GM19324 (cell line): ENCODE results near the gene CYP26B1.

Source experiments
- ATAC-seq: cut with Tn5 transposase; IDR thresholded peaks from one replicate; pipeline ENCODE4 v1.9.1; 2021; ENCODE audit warnings: mild to moderate bottlenecking, moderate library complexity; ENCODE audit not compliant: unreplicated experiment, low FRiP score

CYP26B1 gene

GRCh38 chr2:72113847-72114692 lies 33.6 kb downstream of the CYP26B1 start:
- ATAC-seq = no peak

DNA sequence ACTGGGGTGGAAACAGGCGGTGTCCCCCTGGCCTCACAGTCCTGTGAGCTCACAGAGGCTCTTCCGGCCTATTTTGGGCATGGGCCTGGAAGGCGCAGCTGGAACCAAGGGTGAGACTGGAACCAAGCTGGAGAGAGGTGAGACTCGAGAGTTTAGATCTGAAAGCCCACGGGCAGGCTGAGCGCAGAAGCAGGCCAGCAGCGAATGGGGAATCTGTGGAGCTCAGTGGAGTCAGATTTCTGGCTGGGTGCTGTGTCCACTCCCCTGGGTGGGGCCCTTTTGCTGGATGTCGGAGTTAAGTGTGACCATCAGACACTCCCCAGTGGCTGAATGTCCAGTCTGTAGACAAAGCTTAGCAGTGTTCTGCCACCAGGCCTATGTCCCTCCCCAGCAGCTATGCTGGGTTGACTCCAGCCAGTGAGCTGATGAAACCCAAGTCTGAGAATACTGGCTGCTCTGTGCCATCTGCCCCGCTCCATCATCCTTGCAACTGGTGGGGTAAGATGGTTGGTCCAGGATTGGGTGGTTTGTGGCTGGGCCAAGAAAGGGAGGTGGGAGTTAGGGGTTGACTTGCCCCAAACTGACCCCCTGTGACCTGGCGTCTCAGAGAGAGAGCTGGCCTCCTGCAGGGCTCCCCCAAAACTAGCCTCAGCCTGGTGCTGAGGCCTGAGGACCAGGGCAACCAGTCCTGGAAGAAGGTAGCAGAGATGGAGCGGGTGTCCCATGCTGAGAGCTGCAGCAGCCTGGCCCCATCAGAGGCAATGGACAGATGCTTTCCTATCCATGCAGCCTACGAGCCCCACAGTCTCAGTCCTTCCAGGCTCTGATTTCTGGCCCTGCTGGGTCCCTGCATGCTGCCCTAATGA lies 34.4 kb downstream of the CYP26B1 start:
- ATAC-seq = no peak

GRCh38 chr2:72112401-72112800 lies 35.3 kb downstream of the CYP26B1 start:
- no peak for ATAC-seq

DNA sequence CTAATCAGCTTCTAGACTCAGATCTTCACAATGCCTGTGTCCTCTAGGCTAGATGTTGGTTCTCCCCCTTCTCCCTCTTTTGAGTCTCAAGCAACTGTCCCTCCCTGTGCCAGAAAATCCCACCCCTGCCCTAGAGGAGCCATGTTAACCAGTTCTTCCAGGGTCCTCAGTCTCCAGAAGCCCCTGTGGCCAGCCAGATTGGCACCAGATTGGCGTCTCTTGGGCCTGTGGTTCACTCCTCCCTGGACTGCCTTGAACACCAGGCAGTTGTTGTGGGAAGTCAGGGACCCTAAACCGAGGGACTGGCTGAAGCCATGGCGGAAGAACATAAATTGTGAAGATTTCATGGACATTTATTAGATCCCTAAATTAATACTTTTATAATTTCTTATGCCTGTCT lies 36.6 kb downstream of the CYP26B1 start:
- no peak for ATAC-seq

DNA sequence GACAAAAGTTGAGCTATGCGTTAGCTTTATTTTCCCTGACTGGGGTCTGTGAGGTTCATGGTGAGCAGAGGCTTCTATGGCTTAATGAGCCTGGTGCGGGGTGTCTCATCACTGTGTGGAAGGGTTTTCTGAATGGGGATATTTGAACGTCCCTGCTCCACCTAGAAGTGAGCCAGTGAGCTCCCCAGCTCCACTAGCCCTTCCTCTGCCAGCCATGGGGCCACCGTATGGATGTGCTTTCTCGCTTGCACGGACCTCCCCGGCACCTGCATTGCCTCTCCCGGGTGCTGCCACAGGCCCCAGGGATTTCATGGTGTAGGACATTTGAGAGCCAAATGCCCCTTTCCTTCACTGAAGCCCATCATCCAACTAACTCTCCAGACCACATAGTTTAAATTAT lies 37.8 kb downstream of the CYP26B1 start:
- no peak for ATAC-seq

GRCh38 chr2:72109291-72109690 lies 38.4 kb downstream of the CYP26B1 start:
- ATAC-seq = no peak

DNA sequence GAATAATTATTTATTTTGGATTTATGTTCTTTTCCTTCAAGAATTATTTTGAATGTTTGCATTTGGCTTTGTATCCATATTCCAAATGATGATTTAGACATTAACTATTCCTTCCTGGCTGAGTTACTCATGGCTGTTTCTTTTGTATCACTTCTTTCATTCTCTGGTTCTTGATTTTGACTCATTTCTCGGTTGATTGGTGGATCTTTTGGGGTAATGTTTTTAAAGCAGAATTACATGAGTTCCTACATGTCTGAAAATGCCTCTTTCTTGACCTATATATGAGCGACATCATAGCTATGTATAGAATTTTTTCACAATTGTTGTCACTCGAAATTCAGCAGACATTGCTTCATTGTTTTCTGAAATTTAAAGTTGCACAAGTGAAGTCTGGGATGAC lies 39.5 kb downstream of the CYP26B1 start:
- ATAC-seq = no peak

DNA sequence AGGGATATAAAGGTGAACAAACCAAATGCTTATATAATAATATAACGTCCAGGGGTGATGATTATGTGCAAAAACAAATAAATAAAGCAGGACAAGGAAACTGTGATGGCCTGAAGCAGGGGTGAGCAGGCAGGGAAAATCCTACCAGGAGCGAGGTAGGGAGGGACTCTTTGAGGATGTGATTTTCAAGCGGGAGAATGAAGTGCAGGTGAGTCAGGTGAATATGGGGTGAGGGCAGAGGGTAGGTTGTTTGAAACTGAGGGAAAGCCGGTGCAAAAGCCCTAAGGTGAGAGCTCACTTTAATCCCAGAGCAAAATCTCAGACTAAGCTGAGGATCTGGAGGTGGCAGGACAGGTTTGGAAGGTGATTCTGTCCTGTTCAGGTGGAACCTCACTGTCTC lies 40.7 kb downstream of the CYP26B1 start:
- ATAC-seq = no peak

DNA sequence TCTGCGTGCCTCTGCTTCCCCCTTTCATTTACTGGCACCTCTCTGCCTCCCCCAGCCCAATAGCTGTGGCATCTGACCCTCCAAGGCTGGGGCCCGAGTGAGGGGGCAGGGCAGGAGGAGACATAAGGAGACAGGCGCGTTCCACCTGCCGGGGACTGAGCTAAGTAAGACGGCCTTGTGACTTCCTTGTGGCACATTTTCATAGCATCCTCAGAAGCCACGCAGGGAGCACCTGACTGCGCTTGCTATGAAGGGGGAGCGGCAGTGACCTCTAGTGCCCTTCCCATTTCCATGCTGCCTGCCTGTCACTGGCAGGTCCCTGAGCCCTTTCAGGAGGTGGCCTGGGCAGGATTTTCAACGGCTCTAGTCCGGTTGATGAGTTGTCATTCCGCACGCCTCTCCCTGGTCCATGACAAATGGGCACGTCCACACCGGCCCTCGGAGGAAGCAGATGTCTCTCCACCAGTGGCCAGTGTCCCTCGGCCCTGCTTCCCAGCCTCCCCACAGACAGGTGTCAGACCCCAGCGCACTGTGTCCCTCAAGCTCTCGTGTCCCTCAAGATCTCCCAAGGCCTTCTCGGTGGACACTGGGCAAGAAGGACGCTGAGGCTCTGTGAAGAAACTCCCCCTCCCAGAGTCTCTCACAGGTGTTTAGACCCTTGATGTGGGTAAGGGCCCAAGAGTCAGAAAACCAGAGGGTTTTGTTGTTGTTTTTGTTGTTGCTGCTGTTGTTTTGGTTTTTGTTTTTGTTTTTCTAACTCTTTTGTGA lies 42.7 kb downstream of the CYP26B1 start:
- ATAC-seq = no peak

- ATAC-seq = no peak
Measured at GRCh38 chr2:72103690-72104089, 44.0 kb downstream of the CYP26B1 start.

GRCh38 chr2:72103161-72103560 lies 44.5 kb downstream of the CYP26B1 start:
- ATAC-seq = no peak

DNA sequence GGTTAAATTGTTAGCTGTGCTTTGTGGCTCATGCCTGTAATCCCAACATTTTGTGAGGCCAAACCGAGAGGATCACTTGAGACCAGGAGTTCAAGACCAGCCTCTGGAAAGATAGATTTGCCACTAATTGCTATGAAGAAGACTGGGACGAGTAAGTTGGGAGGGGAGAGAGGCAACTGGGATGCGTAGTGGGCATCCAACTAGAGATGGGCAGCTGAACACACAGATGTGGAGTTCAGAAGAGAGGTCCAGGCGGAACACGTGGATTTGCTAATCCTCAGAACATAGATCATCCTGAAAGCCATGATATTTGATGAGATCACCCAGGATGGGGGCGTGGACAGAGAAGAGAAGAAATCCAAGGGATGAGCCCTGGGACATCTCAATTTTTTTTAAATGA lies 48.7 kb downstream of the CYP26B1 start:
- no peak for ATAC-seq

DNA sequence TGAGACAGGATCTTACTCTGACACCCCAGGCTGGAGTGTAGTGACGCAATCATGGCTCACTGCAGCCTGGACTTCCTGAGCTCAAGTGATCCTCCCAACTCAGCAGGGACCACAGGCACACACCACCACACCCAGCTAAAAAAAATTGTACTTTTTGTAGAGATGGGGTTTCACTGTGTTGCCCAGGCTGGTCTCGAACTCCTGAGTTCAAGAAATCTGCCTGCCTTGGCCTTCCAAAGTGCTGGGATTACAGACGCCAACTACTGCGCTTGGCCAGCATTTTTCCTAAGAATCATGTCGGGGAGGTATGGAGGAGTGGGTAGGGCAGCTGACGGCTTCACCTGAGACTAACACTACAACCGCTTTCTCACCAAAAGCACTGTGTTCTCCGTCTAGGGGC lies 50.4 kb downstream of the CYP26B1 start:
- ATAC-seq = no peak

GRCh38 chr2:72096181-72096580 lies 51.5 kb downstream of the CYP26B1 start:
- ATAC-seq = no peak

GRCh38 chr2:72095364-72095763 lies 52.3 kb downstream of the CYP26B1 start:
- no peak for ATAC-seq

- ATAC-seq = no peak
Measured at GRCh38 chr2:72094701-72095100, 53.0 kb downstream of the CYP26B1 start.

DNA sequence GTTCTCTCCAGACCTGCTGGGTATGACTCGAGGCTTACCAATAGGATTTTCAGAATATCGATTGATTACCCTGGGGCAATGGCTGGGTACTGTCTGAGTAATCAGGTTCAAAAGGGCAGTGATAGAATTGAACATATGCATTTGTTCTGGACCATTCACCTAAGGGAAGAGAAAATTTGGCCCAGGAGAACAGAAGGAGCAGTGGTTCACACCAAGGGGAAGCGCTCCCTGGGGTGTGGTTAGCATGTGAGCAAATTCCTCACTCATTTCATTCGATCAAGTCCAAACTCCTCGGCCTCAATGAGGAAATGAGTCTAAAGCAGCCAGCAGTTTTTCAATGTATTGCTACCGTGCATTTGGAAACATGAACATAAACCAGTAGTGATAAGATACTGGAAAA lies 55.6 kb downstream of the CYP26B1 start:
- ATAC-seq = no peak

DNA sequence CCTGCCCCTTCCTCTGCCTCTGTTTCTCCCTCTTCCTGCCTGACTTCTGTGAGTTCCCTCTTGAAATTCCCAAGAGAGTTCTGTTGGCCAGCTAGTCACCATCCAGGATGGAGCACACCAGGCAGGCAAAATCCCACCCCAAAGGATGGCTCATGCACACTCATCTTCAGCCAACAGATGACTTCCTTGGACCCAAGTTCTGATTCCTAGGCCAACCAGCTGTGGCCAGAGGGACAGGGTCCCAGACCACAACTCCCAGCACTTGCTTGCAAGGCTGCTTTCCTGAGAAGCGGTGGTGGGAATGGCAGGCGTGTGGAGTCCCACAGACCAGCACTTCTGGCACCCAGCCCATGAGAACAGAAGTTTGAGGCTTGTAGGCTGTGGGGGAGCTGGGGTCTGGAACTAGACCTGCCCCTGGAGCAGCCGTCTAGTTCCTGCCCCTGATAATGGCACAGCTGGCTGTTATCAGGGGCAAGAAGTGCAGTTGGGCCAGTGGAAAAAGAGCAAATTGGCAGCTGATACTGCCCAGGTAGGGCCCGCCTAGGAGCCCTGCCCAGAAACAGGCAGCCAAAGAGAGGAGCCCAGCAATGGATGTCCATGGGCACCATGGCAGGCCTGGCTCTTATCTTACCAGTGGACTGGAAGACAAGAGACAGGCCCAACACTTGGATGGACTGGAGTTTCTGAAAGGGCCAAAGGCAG lies 56.7 kb downstream of the CYP26B1 start:
- no peak for ATAC-seq

DNA sequence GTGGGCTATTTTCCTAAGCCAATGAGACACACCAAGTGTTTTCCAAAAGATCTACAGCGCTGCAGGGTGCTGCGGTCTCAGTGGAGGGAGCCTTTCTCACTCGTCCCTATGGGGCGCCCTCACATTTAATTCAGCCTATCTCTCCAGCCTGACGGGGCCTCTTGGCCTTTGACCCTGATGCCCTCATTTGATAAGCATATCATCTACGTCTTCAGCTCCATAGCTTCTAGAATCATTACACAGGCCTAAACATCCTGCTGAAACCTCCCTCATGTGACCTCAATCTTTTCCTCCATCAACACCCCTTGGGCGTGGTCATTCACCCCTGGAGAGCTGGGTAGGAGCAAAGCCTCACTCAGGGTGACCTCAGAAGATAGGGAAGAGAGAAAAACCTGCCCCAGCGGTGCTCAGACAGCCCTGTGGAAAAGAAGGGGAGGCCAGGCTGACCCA lies 57.4 kb downstream of the CYP26B1 start:
- no peak for ATAC-seq

- ATAC-seq = no peak
Measured at GRCh38 chr2:72089537-72089936, 58.1 kb downstream of the CYP26B1 start.
